Measurements from ENCODE around the gene EPN2.
"Not testable (repeated sequence)": the region's sequence is repeated elsewhere in the genome, so short reads cannot be mapped to it uniquely, and the experiment has no call there.

EPN2 gene

GRCh38 chr17:19268611-19269010 is 31.4 kb downstream of the EPN2 start:
- no peak for DNase-seq (ENCODE audit: low read depth)

- no peak for DNase-seq (ENCODE audit: low read depth)
Observed at GRCh38 chr17:19269106-19269505, 31.9 kb downstream of the EPN2 start.

- DNase-seq (ENCODE audit: low read depth) = no peak
Observed at GRCh38 chr17:19269641-19270040, 32.5 kb downstream of the EPN2 start.

- no peak for DNase-seq (ENCODE audit: low read depth)
Observed at GRCh38 chr17:19270347-19270703, 33.2 kb downstream of the EPN2 start.

GRCh38 chr17:19270704-19271611 is 33.8 kb downstream of the EPN2 start:
- no peak for DNase-seq (ENCODE audit: low read depth)

GRCh38 chr17:19271780-19272357 is 34.7 kb downstream of the EPN2 start:
- no peak for DNase-seq (ENCODE audit: low read depth)

GRCh38 chr17:19273731-19274130 is 36.6 kb downstream of the EPN2 start:
- no peak for DNase-seq (ENCODE audit: low read depth)

- no peak for DNase-seq (ENCODE audit: low read depth)
Observed at GRCh38 chr17:19274893-19275292, 37.7 kb downstream of the EPN2 start.

- no peak for DNase-seq (ENCODE audit: low read depth)
Observed at GRCh38 chr17:19275457-19276127, 38.4 kb downstream of the EPN2 start.

- not testable (repeated sequence) for DNase-seq (ENCODE audit: low read depth)
Observed at GRCh38 chr17:19278284-19278683, 41.1 kb downstream of the EPN2 start.

- DNase-seq (ENCODE audit: low read depth) = no peak
Observed at GRCh38 chr17:19278729-19279128, 41.6 kb downstream of the EPN2 start.

- no peak for DNase-seq (ENCODE audit: low read depth)
Observed at GRCh38 chr17:19281161-19281560, 44.0 kb downstream of the EPN2 start.

- no peak for DNase-seq (ENCODE audit: low read depth)
Observed at GRCh38 chr17:19284005-19284959, 47.1 kb downstream of the EPN2 start.

GRCh38 chr17:19285213-19285900 is 48.2 kb downstream of the EPN2 start:
- DNase-seq (ENCODE audit: low read depth) = no peak

GRCh38 chr17:19286751-19287341 is 49.7 kb downstream of the EPN2 start:
- DNase-seq (ENCODE audit: low read depth) = no peak

- DNase-seq (ENCODE audit: low read depth) = no peak
Observed at GRCh38 chr17:19287651-19288050, 50.5 kb downstream of the EPN2 start.

- DNase-seq (ENCODE audit: low read depth) = no peak
Observed at GRCh38 chr17:19288453-19288852, 51.3 kb downstream of the EPN2 start.

GRCh38 chr17:19290066-19290705 is 53.0 kb downstream of the EPN2 start:
- no peak for DNase-seq (ENCODE audit: low read depth)

- no peak for DNase-seq (ENCODE audit: low read depth)
Observed at GRCh38 chr17:19291646-19292376, 54.6 kb downstream of the EPN2 start.

GRCh38 chr17:19292377-19292711 is 55.2 kb downstream of the EPN2 start:
- no peak for DNase-seq (ENCODE audit: low read depth)
